8988T (cell line): ENCODE measurements around the gene PHOX2A.
"Not testable (repeated sequence)": the region's sequence is repeated elsewhere in the genome, so short reads cannot be mapped to it uniquely, and the experiment has no call there.

Source experiments
- DNase-seq: peaks from one replicate; pipeline ENCODE4 v3.0.0; 2011

The PHOX2A gene

DNA sequence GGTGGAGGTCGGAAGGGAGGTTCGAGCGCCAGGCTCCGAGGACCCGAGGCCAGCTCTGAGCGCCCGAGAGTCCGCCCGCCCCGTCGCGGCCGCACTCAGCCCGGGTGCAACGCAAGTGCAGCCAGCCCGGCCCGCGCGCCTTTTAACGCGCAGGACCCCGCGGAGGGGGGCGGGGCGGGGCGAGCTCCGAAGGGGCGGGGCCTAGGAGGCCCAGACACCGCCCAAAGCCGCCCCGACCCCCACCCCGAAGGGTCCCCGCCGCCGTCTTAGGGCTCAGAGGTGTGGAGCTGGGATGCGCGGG lies at the start of gene PHOX2A:
TSS of gene PHOX2A (minus strand) at position 117 of the 301 bp plus-strand sequence. CDS start 172 bp downstream, outside the sequence.
- no peak for DNase-seq

DNA sequence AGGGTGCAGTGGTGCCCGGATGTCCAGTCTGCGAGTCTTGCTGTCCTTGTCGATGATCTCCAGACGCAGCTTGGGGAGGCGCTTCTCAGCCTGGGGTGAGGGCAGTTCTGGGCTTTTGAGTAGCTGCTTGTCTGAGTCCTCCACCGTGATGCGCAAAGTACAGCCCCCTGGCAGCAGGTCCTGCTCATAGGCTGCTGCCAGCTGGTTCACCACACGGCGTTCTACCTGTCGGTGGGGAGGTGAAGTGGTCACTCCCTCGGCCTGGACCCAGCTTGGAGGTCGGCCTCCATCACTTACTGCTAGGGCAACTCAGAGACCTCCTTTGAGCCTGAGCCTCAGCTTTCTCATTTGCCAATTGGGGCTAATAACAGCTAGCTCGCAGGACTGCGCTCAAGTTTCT lies 49.4 kb upstream of the PHOX2A start:
- DNase-seq = no peak

DNA sequence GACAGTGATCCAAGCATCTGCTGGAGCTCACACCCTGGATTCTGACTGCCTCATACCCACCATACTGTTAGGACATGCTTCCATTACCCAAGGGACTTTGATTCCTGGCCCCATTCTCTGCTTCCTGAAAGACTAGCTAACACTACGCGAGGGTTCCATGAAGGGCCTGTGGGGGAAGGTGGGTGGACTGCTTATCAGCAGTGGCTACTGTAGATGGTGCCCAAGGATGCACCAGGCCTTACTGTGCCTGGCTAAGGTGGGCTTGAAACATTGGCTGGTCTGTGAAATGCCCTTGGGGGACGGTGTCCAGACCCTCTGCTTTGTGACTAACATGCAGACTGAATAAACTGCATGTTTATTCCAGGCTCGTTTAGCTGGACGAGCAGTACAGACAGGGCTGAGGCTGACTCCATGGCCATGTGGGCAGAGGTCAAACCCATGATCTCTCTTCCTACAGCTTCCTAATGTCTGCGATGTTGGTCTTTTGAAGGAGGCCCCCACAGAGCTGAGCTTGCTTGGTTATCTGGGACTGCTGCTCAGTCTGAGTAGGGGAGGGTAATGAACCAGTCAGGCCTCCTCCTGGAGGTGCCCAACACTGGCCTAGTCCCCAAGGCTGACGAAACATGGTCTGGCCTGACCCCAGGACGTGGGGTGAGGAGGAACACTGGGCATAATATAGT lies 48.3 kb upstream of the PHOX2A start:
- DNase-seq = no peak

DNA sequence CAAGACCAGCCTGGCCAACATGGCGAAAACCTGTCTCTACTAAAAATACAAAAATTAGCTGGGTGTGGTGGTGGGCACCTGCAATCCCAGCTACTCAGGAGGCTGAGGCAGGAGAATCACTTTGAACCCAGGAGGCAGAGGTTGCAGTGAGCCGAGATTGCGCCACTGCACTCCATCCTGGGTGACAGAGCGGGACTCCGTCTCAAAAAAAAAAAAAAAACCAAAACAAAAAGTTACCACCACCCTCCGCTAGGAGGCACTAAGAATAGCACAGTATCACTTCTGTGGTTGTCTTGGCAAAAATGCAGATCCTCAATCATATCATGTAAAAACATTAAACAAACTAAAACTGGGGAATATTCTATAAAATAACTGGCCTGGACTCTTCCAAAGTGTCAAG lies 46.8 kb upstream of the PHOX2A start:
- not testable (repeated sequence) for DNase-seq

DNA sequence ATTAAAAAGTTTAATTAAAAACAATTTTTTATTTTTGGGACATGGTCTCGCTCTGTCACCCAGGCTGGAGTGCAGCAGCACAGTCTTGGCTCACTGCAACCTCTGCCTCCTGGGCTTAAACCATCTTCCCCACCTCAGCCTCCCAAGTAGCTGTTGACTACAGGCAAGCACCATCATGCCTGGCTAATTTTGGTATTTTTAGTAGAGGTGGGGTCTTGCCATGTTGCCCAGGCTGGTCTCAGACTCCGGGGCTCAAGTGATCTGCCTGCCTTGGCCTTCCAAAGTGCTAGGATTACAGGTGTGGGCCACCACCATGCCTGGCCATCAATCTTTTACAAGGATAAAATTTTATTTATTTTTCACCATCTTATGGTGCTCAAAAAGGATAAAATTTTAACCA lies 43.3 kb upstream of the PHOX2A start:
- no peak for DNase-seq

DNA sequence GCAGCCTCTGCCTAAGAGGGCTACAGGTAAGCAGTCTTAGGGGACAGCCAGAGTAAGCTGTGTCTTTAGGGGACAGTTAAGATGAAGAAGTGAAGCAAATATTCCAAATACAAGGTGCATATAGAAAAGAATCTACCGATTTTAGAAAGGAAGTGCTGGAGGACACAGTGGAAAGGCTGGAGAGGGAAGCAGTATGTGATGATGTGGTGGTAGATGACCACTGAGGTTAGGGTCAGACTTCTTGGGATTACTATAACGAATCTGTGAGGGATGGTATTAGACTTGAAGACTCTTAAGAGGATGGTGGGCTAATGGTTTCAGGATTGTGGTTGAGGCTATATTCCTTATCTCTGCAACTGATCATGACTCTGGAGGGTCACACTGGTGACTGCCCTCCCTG lies 40.0 kb upstream of the PHOX2A start:
- no peak for DNase-seq

DNA sequence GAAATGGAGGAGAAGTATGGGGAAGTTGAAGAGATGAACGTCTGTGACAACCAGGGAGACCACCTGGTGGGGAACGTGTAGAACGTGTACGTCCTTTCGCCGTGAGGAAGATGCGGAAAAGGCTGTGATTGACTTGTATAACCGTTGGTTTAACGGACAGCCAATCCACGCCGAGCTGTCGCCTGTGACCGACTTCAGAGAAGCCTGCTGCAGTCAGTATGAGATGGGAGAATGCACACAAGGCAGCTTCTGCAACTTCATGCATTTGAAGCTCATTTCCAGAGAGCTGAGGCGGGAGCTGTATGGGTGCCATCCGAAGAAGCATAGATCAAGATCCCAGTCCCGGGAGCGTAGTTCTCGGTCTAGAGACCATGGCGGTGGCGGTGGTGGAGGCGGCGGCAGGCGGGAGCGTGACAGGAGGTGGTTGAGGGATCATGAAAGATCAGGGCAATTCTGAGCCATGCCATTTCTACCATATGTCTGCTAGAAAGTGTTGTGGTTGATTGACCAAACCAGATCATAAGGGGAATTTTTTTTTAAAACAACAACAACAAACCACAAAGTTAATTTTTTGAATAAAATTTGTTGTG lies 36.8 kb upstream of the PHOX2A start:
- DNase-seq = no peak

DNA sequence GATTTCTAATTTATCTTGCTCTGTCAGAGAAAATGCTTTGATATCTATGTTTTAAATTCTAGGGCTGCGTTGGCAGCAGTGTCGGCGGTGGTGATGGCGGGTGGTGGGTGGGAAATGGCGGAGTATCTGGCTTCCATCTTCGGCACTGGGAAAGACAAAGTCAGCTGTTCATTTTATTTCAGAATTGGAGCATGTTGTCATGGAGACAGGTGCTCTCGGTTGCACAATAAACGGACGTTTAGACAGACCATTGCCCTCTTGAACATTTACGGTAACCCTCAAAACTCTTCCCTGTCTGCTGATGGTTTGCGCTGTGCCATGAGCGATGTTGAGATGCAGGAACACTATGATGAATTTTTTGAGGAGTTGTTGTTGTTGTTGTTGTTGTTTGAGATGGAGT lies 36.1 kb upstream of the PHOX2A start:
- DNase-seq = no peak

DNA sequence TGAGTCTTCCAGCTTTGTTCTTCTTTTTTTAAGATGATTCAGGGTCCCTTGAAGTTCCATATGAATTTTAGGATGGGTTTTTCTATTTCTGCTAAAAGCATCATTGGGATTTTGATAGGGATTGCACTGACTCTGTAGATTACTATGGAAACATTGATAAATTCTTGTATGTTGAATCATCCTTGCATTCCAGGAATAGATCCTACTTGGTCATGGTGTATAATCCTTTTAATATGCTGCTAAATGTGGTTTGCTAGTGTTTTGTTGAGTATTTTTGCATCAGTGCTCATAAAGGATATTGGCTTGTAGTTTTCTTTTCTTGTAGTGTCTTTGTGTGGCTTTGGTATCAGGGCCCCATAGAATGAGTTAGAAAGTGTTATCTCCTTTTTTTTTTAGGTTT lies 34.9 kb upstream of the PHOX2A start:
- no peak for DNase-seq

DNA sequence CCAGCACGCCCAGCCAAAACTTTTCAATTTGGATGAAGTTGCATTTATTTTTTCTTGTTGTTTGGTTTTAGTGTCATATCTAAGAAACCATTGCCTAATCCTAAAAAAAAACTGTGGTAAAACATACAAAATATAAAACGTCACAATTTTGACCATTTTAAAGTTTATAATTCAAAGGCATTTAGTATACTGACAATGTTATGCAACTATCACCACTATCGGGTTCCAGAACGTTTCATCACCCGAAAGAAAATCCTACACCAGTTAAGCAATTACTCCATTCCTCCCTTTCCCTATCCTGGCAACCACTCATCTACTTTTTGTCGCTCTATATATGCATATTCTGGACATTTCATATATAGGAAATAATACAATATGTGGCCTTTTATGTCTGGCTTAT lies 30.5 kb upstream of the PHOX2A start:
- no peak for DNase-seq

DNA sequence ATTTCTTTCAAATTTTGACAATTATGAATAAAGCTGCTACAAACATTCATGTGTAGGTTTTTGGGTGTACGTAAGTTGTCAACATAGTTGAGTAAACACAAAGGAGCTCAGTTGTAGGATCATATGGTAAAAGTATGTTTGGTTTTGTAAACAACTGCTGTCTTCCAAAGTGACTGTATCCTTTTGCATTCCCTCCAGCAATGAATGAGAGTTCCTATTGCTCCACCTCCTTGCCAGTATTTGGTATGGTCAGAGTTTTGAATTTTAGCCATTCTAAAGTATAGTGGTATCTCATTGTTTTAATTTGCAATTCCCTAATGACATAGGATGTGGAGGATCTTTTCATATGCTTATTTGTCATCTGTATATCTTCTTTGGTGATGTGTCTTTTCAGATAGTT lies 28.0 kb upstream of the PHOX2A start:
- no peak for DNase-seq

DNA sequence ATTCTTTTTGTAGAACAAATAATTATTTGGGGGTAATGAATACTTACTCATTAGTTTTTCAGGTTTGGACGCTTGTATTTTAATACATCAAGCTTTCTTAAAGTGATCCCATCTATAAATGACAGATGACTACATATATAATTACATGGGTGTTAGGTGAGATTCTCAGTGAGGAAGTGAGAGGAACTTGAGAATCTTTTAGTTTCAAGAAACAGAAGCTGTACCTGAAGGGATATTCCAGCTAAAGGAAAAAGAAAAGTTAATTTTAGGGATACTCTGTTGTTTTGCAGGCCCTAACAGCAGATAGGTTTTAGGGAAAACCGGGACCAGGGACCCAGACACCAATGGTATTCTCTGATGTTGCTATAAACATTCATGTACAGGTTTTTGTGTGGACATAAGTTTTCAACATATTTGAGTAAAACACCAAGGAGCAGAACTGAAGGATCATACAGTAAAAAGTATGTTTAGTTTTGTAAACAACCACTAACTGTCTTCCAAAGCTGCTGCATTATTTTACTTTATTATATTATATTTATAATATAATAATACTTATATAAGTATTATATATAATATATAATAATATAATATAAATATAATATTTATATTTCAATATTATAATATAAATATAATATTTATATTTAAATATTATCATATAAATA lies 24.1 kb upstream of the PHOX2A start:
- no peak for DNase-seq

DNA sequence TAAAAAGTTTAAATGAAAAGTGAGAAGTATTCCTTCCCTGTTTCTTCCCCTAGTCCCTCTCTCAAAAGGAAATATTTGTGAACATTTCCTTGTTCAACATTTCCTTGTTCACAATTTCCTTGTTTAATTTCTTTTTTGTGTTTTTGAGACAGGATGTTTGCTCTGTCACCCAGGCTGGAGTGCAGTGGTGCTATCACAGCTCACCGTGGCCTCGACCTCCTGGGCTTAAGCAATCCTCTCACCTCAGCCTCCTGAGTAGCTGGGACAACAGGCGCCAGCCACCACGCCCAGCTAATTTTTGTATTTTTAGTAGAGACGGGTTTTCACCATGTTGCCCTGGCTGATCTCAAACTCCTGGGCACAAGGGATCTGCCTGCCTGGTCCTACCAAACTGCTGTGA lies 23.0 kb upstream of the PHOX2A start:
- DNase-seq = not testable (repeated sequence)

DNA sequence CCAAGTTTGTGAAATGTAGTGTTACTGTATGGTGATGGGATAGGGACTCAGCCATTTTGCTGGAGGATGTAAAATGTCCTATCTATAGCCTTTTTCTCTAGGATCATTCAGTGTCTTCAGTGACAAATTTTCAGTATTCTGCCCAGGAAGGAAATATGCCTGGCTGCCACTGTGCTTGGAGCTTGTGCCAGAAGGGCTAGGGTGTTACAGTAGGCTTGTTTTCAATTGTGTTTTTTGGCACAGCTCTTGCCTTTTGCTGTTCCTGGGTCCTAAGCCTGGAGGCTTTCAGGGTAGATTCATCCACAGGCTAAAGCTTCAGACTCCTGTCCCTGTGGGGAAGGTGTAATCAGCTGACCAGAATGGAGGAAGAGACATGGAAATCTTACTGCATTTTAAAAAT lies 22.0 kb upstream of the PHOX2A start:
- no peak for DNase-seq

DNA sequence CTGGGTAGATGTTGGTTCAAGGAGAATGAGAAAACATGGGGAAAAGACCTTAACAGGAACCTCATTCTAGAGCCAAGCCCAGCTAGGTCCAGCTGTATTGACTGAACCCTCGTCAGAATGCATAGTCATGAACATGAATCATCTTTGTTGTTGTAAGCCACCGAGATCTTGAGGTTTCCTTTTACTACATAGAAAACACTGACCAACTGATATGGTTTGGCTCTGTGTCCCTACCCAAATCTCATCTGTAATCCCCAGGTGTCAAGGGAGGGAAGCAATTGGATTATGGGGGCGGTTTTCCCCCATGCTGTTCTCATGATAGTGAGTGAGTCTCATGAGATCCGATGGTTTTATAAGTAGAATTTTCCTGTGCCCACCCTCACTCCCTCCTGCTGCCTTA lies 19.4 kb upstream of the PHOX2A start:
- DNase-seq = no peak

DNA sequence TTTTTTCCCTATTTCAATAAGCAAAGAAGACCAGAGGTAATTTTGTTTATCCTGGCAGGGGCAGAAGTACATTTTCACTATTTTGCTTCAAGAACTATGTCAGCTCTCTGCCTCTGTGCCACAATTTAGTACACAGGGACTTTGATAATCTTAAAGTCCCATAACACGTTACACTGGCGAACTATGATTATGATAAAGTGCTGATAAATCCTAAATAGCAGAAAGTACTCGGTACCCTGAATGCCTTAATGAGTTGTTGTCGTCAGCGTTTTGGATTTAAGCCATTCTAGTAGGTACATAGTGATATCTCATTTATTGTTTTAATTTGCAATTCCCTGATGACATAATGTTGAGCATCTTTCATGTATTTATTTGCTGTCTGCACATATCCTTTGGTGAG lies 16.6 kb upstream of the PHOX2A start:
- DNase-seq = no peak

DNA sequence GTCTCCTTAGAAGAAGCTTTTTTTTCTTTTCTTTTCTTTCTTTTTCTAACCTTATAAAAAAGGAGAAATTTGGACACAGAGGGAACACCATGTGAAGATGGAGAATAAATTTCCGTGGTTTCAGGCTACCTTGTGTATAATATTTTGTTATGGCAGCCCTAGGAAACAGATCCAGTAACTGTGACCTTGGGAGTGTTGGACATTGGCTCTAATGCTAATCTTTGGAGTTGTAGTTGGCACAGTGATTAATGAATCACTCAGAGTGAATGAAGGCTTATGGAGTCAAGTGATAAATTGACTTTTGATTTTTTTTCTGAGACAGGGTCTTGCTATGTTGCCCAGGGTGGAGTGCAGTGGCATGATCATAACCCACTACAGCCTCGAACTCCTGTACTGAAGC lies 15.5 kb upstream of the PHOX2A start:
- no peak for DNase-seq

DNA sequence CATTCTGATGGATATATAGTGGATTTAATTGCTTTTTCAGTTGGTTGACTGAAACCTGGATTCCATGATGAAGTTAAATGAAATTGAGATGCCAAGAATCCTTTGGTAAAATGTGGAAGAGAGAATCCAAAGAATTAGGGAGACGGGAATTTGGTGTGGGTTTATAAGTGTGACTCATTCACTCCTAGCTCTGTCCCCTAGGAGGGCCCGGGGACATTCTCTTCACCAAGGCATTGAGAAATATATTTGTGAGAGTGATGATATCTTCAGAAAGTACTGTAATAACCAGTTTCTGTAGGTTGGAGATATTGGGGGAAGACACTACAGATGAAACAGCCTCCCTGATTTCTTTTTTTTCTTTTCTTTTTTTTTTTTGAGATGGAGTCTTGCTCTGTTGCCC lies 13.6 kb upstream of the PHOX2A start:
- DNase-seq = no peak

DNA sequence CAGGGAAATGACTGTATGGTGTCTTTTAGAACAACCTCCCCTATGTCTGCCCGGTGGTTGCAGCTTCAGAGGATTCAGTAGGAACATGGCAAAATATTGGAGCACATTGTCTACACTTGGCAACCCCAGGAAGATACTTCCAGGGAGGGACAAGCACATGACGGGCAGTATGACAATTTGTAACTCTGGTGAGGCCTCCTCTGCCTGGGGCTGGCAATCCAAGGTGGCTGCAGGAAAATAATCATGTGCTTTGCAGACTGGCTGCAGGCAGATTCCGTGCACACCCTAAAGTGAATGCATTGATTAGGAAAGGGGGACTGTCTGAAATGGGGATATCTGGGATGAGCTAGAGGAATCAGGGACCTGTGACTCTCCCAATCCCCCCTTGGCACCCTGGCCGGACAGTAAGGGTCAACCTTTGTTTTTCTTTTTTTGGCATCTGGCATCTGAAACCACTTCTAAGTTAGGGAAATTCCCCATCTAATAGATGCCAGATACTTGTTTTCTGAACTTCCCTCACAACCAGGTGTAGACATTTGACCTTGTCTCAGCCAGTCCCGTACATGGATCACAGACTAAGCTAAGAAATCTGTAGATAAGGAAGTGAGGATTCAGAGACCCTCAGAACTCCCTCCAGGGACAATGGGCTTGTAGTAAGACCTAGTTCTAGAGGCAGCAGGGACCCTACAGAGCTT lies 10.5 kb upstream of the PHOX2A start:
- DNase-seq = no peak

DNA sequence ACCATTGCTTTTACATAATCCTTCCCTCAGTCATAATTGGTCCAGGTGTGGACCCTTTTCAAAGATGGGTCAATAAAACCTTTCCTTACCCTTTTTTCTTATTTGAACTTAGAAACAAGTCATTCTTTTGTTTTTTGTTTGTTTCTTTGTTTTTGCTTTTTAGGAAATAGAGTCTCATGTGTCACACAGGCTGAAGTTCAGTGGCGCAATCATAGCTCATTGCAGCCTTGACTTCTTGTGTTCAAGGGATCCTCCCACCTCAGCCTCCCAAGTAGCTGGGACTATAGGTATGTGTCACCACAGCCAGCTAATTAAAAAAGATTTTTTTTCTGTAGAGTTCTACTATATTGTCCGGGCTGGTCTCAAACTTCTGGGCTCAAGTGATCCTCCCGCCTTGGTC lies 9.4 kb upstream of the PHOX2A start:
- DNase-seq = no peak

DNA sequence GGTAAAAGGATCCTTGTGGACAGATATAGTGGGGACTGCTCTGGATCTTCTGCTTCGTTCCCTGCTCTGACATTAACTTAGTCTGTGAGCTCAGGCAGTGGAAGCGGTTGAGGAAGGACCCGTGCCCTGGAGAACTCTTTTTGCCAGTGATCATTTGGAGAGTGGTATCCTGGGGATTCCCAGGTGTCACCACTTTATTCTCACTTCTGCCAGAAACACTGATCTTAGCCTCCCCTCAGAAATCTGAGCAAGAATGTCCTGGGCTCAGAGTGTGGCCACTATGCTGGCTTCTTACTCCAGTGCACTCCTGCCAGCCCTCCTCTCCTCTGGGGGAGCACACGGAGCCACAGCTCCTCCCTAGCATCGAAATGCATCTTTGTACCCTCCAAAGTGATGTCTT lies 7.6 kb upstream of the PHOX2A start:
- DNase-seq = no peak

DNA sequence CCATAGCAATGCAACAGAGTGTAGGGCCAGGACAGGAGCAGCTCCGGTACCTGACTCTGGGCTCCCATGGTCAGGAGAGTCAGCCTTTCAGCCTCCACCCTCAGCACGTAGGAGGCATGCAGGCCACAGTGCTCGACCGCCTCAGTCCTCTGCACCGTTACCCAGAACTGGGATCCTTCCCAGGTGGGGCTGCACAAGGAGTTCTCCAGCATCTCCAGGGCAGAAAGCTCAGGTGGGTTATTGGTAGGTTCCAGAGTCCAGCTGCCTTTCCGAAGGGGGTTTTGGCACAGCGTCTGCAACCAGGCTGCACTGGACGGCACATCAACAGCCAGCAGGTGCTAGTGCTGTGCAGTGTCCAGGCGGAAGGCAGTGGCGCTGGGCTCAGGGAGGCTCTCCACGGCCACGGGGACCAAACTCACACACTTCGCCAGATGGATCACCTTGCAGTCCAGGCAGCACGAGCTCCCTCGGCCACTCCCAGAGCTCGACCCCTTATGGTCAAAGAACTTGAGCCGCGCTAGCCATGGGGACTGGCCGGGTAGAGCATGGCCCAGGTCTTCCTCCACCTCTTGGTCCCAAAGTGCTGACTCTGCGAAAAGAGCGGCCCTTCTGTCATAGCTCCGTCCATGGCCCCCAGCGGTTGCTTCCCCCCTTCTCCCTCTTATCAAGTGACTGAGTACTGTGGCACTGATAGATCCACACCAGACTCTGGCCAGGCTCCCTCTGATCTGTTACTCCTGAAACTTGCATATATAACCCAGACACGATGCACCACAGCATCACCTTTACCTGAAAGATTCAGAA lies 6.9 kb upstream of the PHOX2A start:
- DNase-seq = no peak

DNA sequence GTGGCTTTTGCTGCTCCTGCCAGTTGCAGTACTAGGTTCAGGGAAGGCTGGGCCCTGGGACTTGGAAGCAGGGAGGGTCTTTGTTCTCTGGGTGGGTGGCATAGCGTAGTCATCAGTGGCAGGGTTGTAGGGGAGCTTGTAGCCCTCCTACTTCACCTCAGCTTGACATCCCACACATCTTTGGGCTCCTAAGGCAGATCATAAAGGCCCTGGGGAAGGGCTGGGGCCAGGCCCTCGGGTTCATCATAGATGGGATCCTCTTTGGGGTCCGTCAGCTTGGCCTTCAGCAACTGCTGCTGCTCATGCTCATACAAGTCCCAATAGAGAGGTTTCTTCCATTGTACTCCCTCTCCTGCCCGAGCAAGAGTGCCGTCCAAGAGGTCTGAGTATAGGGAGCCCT lies 6.0 kb upstream of the PHOX2A start:
- no peak for DNase-seq
